LNCAP (cell line): Measurements from ENCODE around the gene PLD4.

ENCODE experiments used
- CTCF ChIP-seq: fragments of 450-650 bp; IDR thresholded peaks from 2 replicates; pipeline ENCODE4 v1.5.1; 2017; ENCODE audit warnings: mild to moderate bottlenecking

Gene PLD4

GRCh38 chr14:104979758-104980610, 55.3 kb downstream of the PLD4 start:
- TF ChIP-seq CTCF = no peak

- no peak for TF ChIP-seq CTCF
Observed at GRCh38 chr14:104980611-104981531, 56.2 kb downstream of the PLD4 start.

GRCh38 chr14:104981699-104982541, 57.2 kb downstream of the PLD4 start:
- TF ChIP-seq CTCF = no peak

- no peak for TF ChIP-seq CTCF
Observed at GRCh38 chr14:104982548-104983230, 58.0 kb downstream of the PLD4 start.
